PC-9 (cell line): Measurements from ENCODE around the gene ARHGEF33. TPM values are rescaled to one million over a fixed set of nuclear protein-coding genes. Genes with fewer than 3 reads are reported as not detected.

ENCODE experiments used
- BruUV-seq: library from RNA; stranded (reverse); fragments of 400-500 nt; replicated peaks from 2 replicates; lab custom pipeline; 2021; lab: Mats Ljungman, UMichigan
- CTCF ChIA-PET: fragments of 300-600 bp; sonication (Branson Sonifier 250); formaldehyde crosslinking; loops from one replicate; lab custom pipeline; 2022; ENCODE audit warnings: antibody characterized with exemption; lab: Charles Lee
- POLR2A ChIA-PET: fragments of 300-600 bp; sonication (Branson Sonifier 250); formaldehyde crosslinking; loops from one replicate; lab custom pipeline; 2022; ENCODE audit warnings: antibody characterized with exemption; ENCODE audit not compliant: unreplicated experiment; lab: Charles Lee
- DNase-seq, 2 experiments: peaks; one replicate each; pipeline versions ENCODE4 v3.0.0 to v3.0.0-alpha.2; 2015 to 2022; ENCODE audit warnings: mixed read lengths in 1 of 2
- H2AFZ ChIP-seq: fragments of 200-600 bp; sonication (generic); 2 replicates; pipeline ENCODE4 v1.8.1; 2017; ENCODE audit warnings: antibody characterized with exemption
- H3F3A ChIP-seq: fragments of 200-600 bp; sonication (generic); 2 replicates; pipeline ENCODE4 v1.8.1; 2017; ENCODE audit warnings: antibody characterized with exemption, mild to moderate bottlenecking, low read depth; ENCODE audit not compliant: insufficient read depth
- H3K27ac ChIP-seq: fragments of 200-600 bp; sonication (generic); 2 replicates; pipeline ENCODE4 v1.6.1; 2016; ENCODE audit warnings: mixed run types
- H3K27me3 ChIP-seq: fragments of 200-600 bp; sonication (generic); 2 replicates; pipeline ENCODE4 v1.6.1; 2016; ENCODE audit warnings: low read depth, mixed run types; ENCODE audit not compliant: insufficient read depth
- H3K36me3 ChIP-seq: fragments of 200-600 bp; sonication (generic); 2 replicates; pipeline ENCODE4 v1.6.1; 2016; ENCODE audit warnings: low read depth, mixed run types
- H3K4me1 ChIP-seq: fragments of 200-600 bp; sonication (generic); replicated peaks from 2 replicates; pipeline ENCODE4 v1.6.1; 2016; ENCODE audit warnings: mixed run types; ENCODE audit not compliant: insufficient read depth
- H3K4me2 ChIP-seq: fragments of 200-600 bp; sonication (generic); 2 replicates; pipeline ENCODE4 v1.6.1; 2017; ENCODE audit warnings: mixed run types
- H3K4me3 ChIP-seq: fragments of 200-600 bp; sonication (generic); 2 replicates; pipeline ENCODE4 v1.6.1; 2016; ENCODE audit warnings: mixed run types
- H3K79me2 ChIP-seq: fragments of 200-600 bp; sonication (generic); 2 replicates; pipeline ENCODE4 v1.6.1; 2017; ENCODE audit warnings: low read depth, mixed run types
- H3K9me2 ChIP-seq: fragments of 200-600 bp; sonication (generic); 2 replicates; pipeline ENCODE4 v1.8.1; 2017; ENCODE audit warnings: mild to moderate bottlenecking; ENCODE audit not compliant: insufficient read depth
- H3K9me3 ChIP-seq: fragments of 200-600 bp; sonication (generic); 2 replicates; pipeline ENCODE4 v1.8.1; 2016; ENCODE audit warnings: low read depth; ENCODE audit not compliant: insufficient read depth
- H4K20me1 ChIP-seq: fragments of 200-600 bp; sonication (generic); 2 replicates; pipeline ENCODE4 v1.8.1; 2017; ENCODE audit not compliant: insufficient read depth
- CTCF ChIP-seq: fragments of 200-600 bp; sonication (generic); conservative IDR thresholded peaks from 2 replicates; pipeline ENCODE4 v1.6.1; 2017; ENCODE audit warnings: mixed run types, antibody characterized with exemption, mild to moderate bottlenecking, moderate library complexity
- EZH2 ChIP-seq: fragments of 200-600 bp; sonication (generic); IDR thresholded peaks from 2 replicates; pipeline ENCODE4 v1.8.0; 2017; ENCODE audit warnings: antibody characterized with exemption, low read depth
- intact Hi-C: fragments of 100-400 bp; cut with micrococcal nuclease; formaldehyde crosslinking; loops from one replicate; pipeline ENCODE4 v1.10.0; 2022; ENCODE audit not compliant: unreplicated experiment
- total RNA-seq: library from RNA; stranded (reverse); gene quantifications from 2 replicates; pipeline ENCODE4 v1.2.3, GENCODE V29; 2021

The ARHGEF33 gene
- total RNA-seq, 1 experiment from 2014 or later: 1.0 TPM

DNA sequence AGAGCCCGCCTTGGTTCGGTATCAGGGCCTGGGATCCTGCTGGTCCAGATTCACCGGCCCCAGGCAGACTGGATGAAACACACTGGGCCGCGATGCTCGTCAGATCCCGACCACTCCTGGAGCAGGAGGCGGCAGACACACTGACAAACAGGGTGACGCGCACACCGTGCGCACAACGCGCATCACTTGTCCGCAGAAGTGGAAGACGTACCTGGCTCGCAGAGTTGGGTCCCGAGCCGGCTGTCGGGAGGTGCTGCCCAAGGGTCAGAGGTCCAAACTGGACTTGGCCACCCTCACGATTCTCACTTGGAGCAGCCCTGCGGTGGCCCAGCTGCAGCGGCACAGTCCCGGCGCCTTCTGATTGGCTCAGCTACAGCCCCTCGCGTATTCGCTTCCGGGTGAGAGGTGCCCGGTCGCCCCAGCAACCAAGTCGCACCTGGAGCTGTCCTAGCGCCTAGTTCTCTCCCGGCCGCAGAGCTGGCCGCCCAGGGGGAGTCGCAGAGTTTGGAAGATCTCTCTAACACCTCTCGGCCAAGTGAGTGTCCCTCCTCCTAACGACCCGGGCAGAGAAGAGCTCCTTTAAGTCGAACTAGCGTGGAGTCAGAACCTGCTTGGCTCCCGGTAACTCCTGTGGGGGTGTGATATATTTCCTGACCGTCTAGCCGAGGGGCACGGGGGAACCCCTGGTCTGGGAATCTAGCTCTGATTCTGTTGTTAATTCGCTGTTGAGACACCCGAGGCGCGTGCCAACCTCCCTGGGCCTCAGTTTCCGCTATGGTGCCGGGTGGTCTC is 13.9 kb upstream of the ARHGEF33 start, which contains the start of the genes DHX57 and MORN2:
DHX57 (minus strand) TSS at position 359 of the 792 bp plus-strand sequence. CDS start 7,529 bp downstream, outside the sequence.
MORN2 (plus strand) TSS at position 401 of the 792 bp plus-strand sequence.
- peaks cover 45% of the 10 kb centered on the region for H3K79me2 ChIP-seq
- CTCF ChIA-PET: interaction anchor here (0.8 to 1.3 kb wide), 2 partner anchors 71 to 352 kb away, joined by 3 to 6 read pairs; no protein-coding TSS in a partner anchor
- BruUV-seq: TSS peak; percentile 63
- peak within 1 kb of the TSS; percentile 79 for H3K4me3 ChIP-seq
- no peaks in the 10 kb centered on the region for H4K20me1 ChIP-seq
- intact Hi-C loops: loop anchor here (1.0 kb wide), 1 partner anchor 72 kb away; no protein-coding TSS in a partner anchor
- TF ChIP-seq EZH2: no peak
- no peak for TF ChIP-seq CTCF
- H3F3A ChIP-seq: no peaks in the 10 kb centered on the region
- H3K9me3 ChIP-seq: no peaks in the 10 kb centered on the region
- H3K27ac ChIP-seq: peak within 1 kb of the TSS; percentile 26; the same call in 1 of the 2 replicates
- POLR2A ChIA-PET: interaction anchor here (0.7 kb wide), 3 partner anchors 26 to 124 kb away, joined by 3 to 9 read pairs (median 4); partner anchors contain the start of gene SRSF7
- no peaks in the 10 kb centered on the region for H3K27me3 ChIP-seq
- H3K4me1 ChIP-seq: peaks cover 11% of the 10 kb centered on the region
- DNase-seq: peak; percentile 83
- H3K9me2 ChIP-seq: no peaks in the 10 kb centered on the region
- peak within 1 kb of the TSS; percentile 98 for H2AFZ ChIP-seq
- peak within 1 kb of the TSS; percentile 82 for H3K4me2 ChIP-seq
- no peaks in the 10 kb centered on the region for H3K36me3 ChIP-seq

DNA sequence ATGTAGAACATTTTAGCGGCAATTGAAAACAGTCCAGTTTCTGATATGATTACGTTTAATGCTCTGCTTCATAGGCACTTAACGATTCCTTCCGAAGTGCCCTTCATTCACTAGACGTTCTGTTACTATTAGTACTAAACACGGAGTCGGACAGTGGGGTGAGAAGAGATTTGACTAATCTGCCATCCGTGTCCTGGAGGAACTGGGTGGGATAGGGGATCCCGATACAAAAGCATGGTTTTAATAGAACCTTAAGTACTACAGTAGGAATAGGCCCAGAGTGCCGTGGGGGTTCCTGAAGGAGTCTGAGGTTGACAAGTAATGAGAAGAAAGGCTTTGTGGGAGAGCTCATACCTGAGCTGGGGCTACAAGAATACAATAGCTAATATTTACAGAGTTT is 13.3 kb upstream of the ARHGEF33 start:
- TF ChIP-seq CTCF (no peak), EZH2 (no peak)
- Histone ChIP-seq H3K4me1 (peaks cover 11% of the 10 kb centered on the region), H2AFZ (peak overlapping the region; percentile 98), H3K9me2 (no peaks in the 10 kb centered on the region), H3K9me3 (no peaks in the 10 kb centered on the region), H3K27ac (no peak overlapping the region), H3K27me3 (no peaks in the 10 kb centered on the region), H3F3A (no peaks in the 10 kb centered on the region), H3K4me2 (peak overlapping the region; percentile 82), H3K36me3 (no peaks in the 10 kb centered on the region), H3K4me3 (peak overlapping the region; percentile 79), H4K20me1 (no peaks in the 10 kb centered on the region), H3K79me2 (peaks cover 43% of the 10 kb centered on the region)
- DNase-seq: peak in 1 of 2 experiments; percentile 3
- POLR2A ChIA-PET: interaction anchor here (0.7 to 0.8 kb wide), 3 partner anchors 26 to 310 kb away, joined by 4 to 9 read pairs (median 6); no protein-coding TSS in a partner anchor
- intact Hi-C loops: no loop called here
- CTCF ChIA-PET: interaction anchor here (0.8 to 1.3 kb wide), 2 partner anchors 71 to 351 kb away, joined by 3 to 6 read pairs; no protein-coding TSS in a partner anchor
- no TSS peak for BruUV-seq

DNA sequence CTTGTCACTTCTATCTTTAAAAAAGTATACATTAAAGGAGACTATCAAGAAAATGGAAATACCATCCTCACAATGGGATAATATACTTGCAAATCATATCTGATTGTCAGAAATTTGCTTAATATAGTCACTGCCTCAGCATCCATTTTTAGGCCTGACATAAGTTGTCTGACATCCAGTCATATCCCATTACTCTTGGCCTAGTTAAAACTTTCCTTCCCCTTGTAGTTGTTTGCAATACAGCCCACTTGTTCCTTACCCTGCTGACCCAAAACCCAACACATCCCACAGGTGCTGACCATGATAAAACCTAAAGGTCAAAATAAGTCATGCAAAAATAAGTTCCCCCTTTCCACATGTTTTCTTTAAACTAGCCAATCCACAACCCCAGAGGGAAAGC is 3.6 kb upstream of the ARHGEF33 start:
- Histone ChIP-seq H3K36me3 (no peaks in the 10 kb centered on the region), H2AFZ (no peak overlapping the region), H3F3A (no peaks in the 10 kb centered on the region), H3K9me3 (no peaks in the 10 kb centered on the region), H3K9me2 (no peaks in the 10 kb centered on the region), H4K20me1 (no peaks in the 10 kb centered on the region), H3K27me3 (no peaks in the 10 kb centered on the region), H3K79me2 (no peaks in the 10 kb centered on the region), H3K4me1 (no peaks in the 10 kb centered on the region), H3K4me3 (no peak overlapping the region), H3K27ac (no peak overlapping the region), H3K4me2 (no peak overlapping the region)
- no peak for DNase-seq
- ChIA-PET POLR2A (no interaction called here), CTCF (no interaction called here)
- intact Hi-C loops: no loop called here
- TF ChIP-seq EZH2 (no peak), CTCF (no peak)
- no TSS peak for BruUV-seq
